ENCODE data around the gene ARMC10. TPM values are rescaled to one million over a fixed set of nuclear protein-coding genes. Genes with fewer than 3 reads are reported as not detected.
"Not testable (repeated sequence)": the region's sequence is repeated elsewhere in the genome, so short reads cannot be mapped to it uniquely, and the experiment has no call there.

The ARMC10 gene
- total RNA-seq, 2 experiments from 2014 or later = 27.0 to 31.5 TPM

GRCh38 chr7:103083210-103083609 is 8.3 kb downstream of the ARMC10 start:
- H3K9me3 Mint-ChIP-seq = no peaks in the 10 kb centered on the region
- H3K36me3 Mint-ChIP-seq (ENCODE audit: low read depth) = peaks cover 31% of the 10 kb centered on the region
- CTCF ChIA-PET = interaction anchor here (0.6 to 2.9 kb wide), 3 partner anchors 8 to 21 kb away, joined by 3 to 17 read pairs (median 5); partner anchors contain the start of genes ARMC10 and FBXL13
- H3K4me3 Mint-ChIP-seq = no peak overlapping the region
- H3K27ac Mint-ChIP-seq = no peak overlapping the region
- H3K27me3 Mint-ChIP-seq = no peaks in the 10 kb centered on the region
- DNase-seq = no peak
- peaks cover 8% of the 10 kb centered on the region for H3K4me1 Mint-ChIP-seq
- POLR2A ChIA-PET = interaction anchor here (1.4 to 2.7 kb wide), 2 partner anchors 8 to 20 kb away, joined by 3 to 13 read pairs; partner anchors contain the start of genes ARMC10 and FBXL13

- not testable (repeated sequence) for H3K27ac Mint-ChIP-seq, H3K4me3 Mint-ChIP-seq, H3K9me3 Mint-ChIP-seq, H3K27me3 Mint-ChIP-seq, DNase-seq, H3K4me1 Mint-ChIP-seq
- POLR2A ChIA-PET = interaction anchor here (1.2 kb wide), 1 partner anchor 17 kb away, joined by 4 read pairs; the partner anchor contains the start of genes ARMC10 and FBXL13
- CTCF ChIA-PET = interaction anchor here (1.1 to 1.9 kb wide), 2 partner anchors 30 to 188 kb away, joined by 3 to 10 read pairs; no protein-coding TSS in a partner anchor
- H3K36me3 Mint-ChIP-seq (ENCODE audit: low read depth) = peaks cover 50% of the 10 kb centered on the region
Measured at GRCh38 chr7:103092321-103092720, 17.4 kb downstream of the ARMC10 start.

- no peaks in the 10 kb centered on the region for H3K27me3 Mint-ChIP-seq
- no peaks in the 10 kb centered on the region for H3K9me3 Mint-ChIP-seq
- ChIA-PET POLR2A (interaction anchor here (1.2 kb wide), 1 partner anchor 18 kb away, joined by 4 read pairs; the partner anchor contains the start of genes ARMC10 and FBXL13), CTCF (interaction anchor here (1.1 kb wide), 1 partner anchor 187 kb away, joined by 3 read pairs; no protein-coding TSS in a partner anchor)
- no peak for DNase-seq
- no peak overlapping the region for H3K4me3 Mint-ChIP-seq
- peaks cover 46% of the 10 kb centered on the region for H3K36me3 Mint-ChIP-seq (ENCODE audit: low read depth)
- H3K4me1 Mint-ChIP-seq = no peaks in the 10 kb centered on the region
- no peak overlapping the region for H3K27ac Mint-ChIP-seq
Measured at GRCh38 chr7:103093429-103093828, 18.5 kb downstream of the ARMC10 start.

DNA sequence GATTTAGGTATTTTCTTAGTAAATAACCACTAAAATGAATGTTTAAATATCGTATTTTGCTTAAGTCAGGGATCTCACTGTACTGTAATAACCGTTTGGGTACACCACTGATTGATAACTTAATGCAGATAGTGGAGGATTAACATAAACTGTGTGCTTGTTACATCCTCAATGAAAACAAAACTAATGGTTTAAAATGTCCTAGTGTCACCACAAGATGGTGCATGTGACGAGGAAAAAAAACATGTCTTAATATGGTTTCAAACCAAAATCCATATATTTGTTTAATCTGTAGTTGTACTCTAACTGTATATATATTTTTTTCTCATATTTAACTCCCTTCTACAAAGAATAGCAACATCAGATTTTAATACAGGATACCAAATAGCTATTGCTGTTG is 19.2 kb downstream of the ARMC10 start:
- Mint-ChIP-seq H3K4me3 (no peak overlapping the region), H3K4me1 (no peaks in the 10 kb centered on the region), H3K27ac (no peak overlapping the region), H3K36me3 (ENCODE audit: low read depth) (peaks cover 42% of the 10 kb centered on the region), H3K9me3 (no peaks in the 10 kb centered on the region), H3K27me3 (no peaks in the 10 kb centered on the region)
- POLR2A ChIA-PET = no interaction called here
- CTCF ChIA-PET = no interaction called here
- DNase-seq = no peak

DNA sequence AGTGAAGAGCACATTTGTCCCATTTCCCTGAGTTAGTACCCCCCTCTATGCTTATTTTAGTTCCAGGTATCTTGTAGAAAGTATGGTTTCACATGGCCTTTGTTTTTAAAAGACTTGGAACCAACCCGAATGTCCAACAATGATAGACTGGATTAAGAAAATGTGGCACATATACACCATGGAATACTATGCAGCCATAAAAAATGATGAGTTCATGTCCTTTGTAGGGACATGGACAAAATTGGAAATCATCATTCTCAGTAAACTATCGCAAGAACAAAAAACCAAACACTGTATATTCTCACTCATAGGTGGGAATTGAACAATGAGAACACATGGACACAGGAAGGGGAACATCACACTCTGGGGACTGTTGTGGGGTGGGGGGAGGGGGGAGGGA is 20.6 kb downstream of the ARMC10 start:
- not testable (repeated sequence) for DNase-seq
- POLR2A ChIA-PET = interaction anchor here (0.6 kb wide), 1 partner anchor 338 kb away, joined by 3 read pairs; no protein-coding TSS in a partner anchor
- H3K36me3 Mint-ChIP-seq (ENCODE audit: low read depth) = peaks cover 37% of the 10 kb centered on the region

DNA sequence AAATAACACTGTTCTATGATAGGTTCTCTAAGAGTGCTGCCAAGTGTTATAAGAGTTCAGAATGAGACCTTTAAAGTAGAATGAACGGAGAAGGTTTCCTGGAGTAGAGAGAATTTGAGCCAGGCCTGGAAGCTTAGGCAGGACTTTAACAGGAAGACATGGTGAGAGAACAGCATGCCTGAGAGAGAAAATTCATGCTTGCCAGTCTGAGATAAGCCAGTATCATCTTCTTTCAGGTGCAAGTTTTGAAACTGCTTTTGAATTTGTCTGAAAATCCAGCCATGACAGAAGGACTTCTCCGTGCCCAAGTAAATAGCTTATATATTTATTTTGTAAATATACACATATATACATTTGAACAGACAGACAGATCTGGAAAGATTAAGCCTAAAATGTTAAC is 22.1 kb downstream of the ARMC10 start:
- H3K36me3 Mint-ChIP-seq (ENCODE audit: low read depth) = peaks cover 30% of the 10 kb centered on the region
- no peak for DNase-seq
- H3K27ac Mint-ChIP-seq = no peak overlapping the region
- ChIA-PET CTCF (interaction anchor here (1.3 kb wide), 1 partner anchor 22 kb away, joined by 3 read pairs; the partner anchor contains the start of gene ARMC10), POLR2A (no interaction called here)
- H3K27me3 Mint-ChIP-seq = no peaks in the 10 kb centered on the region
- H3K4me3 Mint-ChIP-seq = no peak overlapping the region
- H3K9me3 Mint-ChIP-seq = no peaks in the 10 kb centered on the region
- H3K4me1 Mint-ChIP-seq = no peaks in the 10 kb centered on the region

More for the DNA sequence above, 20.6 kb downstream of the ARMC10 start:
- CTCF ChIA-PET, H3K4me3 Mint-ChIP-seq, H3K4me1 Mint-ChIP-seq, H3K27ac Mint-ChIP-seq, H3K9me3 Mint-ChIP-seq, H3K27me3 Mint-ChIP-seq: not testable (repeated sequence)

DNA sequence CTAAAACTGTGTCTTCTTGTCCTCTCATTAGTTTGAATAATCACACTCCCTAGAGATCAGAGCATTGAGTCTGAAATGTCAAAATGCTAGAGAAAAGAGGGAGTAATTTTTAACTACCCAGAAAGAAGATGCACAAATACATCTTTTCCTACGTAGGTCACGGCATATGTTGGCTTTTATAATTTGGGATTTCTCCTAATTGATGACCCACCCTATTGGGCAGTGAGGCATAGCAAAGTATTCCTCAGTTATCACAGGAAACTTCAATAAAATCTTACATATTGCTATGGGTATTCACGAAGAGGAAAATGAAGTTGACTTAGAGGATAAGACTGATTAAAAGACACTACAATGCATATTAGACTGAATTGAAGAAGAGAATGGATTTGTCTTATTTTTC is 25.4 kb downstream of the ARMC10 start:
- H3K4me1 Mint-ChIP-seq = no peaks in the 10 kb centered on the region
- H3K9me3 Mint-ChIP-seq = no peaks in the 10 kb centered on the region
- CTCF ChIA-PET = no interaction called here
- H3K36me3 Mint-ChIP-seq (ENCODE audit: low read depth) = peaks cover 30% of the 10 kb centered on the region
- no peaks in the 10 kb centered on the region for H3K27me3 Mint-ChIP-seq
- no peak overlapping the region for H3K4me3 Mint-ChIP-seq
- H3K27ac Mint-ChIP-seq = no peak overlapping the region
- POLR2A ChIA-PET = no interaction called here
- no peak for DNase-seq

DNA sequence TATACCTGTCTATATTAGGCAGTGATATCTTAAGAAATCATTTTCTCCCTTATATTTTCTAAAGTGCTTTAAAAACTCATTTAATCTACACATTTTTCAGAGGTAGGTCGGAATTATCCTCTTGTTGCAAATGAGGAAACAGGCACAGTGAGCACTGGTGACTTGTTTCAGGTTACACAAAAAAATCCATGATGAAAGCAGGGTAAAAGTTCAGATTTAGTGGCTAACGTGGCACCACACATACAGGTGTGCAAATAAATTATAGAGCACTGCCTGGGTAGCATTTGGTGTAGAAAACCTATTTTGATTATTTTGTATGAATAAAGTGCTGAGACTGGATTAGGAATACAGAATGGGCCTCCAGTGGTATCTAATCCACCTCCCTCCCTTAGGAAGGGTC is 26.6 kb downstream of the ARMC10 start:
- H3K4me1 Mint-ChIP-seq = no peaks in the 10 kb centered on the region
- ChIA-PET POLR2A (no interaction called here), CTCF (interaction anchor here (0.8 kb wide), 1 partner anchor 26 kb away, joined by 5 read pairs; the partner anchor contains the start of gene ARMC10)
- H3K4me3 Mint-ChIP-seq = no peak overlapping the region
- peaks cover 27% of the 10 kb centered on the region for H3K36me3 Mint-ChIP-seq (ENCODE audit: low read depth)
- DNase-seq = no peak
- no peak overlapping the region for H3K27ac Mint-ChIP-seq
- H3K9me3 Mint-ChIP-seq = no peaks in the 10 kb centered on the region
- H3K27me3 Mint-ChIP-seq = no peaks in the 10 kb centered on the region

GRCh38 chr7:103106005-103106702 is 31.2 kb downstream of the ARMC10 start:
- ChIA-PET CTCF (no interaction called here), POLR2A (no interaction called here)
- DNase-seq = no peak
- Mint-ChIP-seq H3K36me3 (ENCODE audit: low read depth) (peaks cover 42% of the 10 kb centered on the region), H3K4me1 (peaks cover 12% of the 10 kb centered on the region), H3K27ac (peak overlapping the region; percentile 37), H3K4me3 (no peak overlapping the region), H3K9me3 (peaks cover 12% of the 10 kb centered on the region), H3K27me3 (no peaks in the 10 kb centered on the region)

- H3K4me3 Mint-ChIP-seq, POLR2A ChIA-PET, CTCF ChIA-PET, H3K27me3 Mint-ChIP-seq, H3K27ac Mint-ChIP-seq, DNase-seq: not testable (repeated sequence)
- peaks cover 12% of the 10 kb centered on the region for H3K4me1 Mint-ChIP-seq
- H3K9me3 Mint-ChIP-seq = peaks cover 12% of the 10 kb centered on the region
- H3K36me3 Mint-ChIP-seq (ENCODE audit: low read depth) = peaks cover 47% of the 10 kb centered on the region
Measured at GRCh38 chr7:103106703-103107070, 31.7 kb downstream of the ARMC10 start.

DNA sequence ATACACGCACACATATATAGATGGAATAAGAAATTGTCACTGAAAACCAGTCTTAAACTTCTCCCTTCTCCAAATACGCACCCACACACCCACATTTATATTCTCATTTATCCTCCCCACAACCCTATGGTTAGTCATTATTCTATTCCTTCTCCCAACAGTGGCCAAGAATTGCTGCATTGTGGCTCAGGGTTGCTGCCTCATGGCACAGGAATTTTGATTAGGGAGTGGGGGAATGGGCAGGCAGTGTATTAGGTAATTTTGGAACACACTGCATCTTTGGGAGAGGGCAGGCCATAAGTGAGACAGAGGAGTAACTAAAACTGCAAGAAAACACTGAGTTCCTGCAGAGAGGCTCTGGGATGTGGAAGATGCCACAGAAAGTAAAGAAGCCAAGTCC is 38.2 kb downstream of the ARMC10 start:
- Mint-ChIP-seq H3K36me3 (ENCODE audit: low read depth) (peaks cover 51% of the 10 kb centered on the region), H3K27ac (no peak overlapping the region), H3K27me3 (no peaks in the 10 kb centered on the region), H3K4me1 (peaks cover 17% of the 10 kb centered on the region), H3K4me3 (no peak overlapping the region), H3K9me3 (peaks cover 12% of the 10 kb centered on the region)
- no peak for DNase-seq
- ChIA-PET CTCF (no interaction called here), POLR2A (no interaction called here)

DNA sequence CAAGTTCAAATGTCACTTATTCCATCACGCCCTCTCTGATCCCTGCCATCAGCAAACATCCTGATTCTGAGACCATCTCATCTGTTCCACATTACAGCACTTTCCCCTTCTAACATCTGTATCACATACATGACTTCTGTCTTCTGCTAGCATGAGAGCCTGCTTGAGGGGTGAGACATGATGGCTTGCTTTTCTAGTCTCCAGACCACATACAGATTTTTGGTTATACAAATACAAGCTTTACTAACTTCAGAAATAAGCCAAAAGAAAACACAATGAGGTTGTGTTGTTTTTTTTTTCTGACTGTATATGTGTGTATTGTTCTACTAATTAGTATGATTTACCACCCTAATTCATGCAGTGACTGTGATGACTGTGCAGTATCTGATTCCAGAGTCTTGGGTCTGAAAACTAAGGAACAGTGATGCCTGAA is 39.7 kb downstream of the ARMC10 start:
- H3K9me3 Mint-ChIP-seq = peaks cover 10% of the 10 kb centered on the region
- H3K36me3 Mint-ChIP-seq (ENCODE audit: low read depth) = peaks cover 47% of the 10 kb centered on the region
- H3K4me3 Mint-ChIP-seq = no peak overlapping the region
- H3K27ac Mint-ChIP-seq = no peak overlapping the region
- CTCF ChIA-PET = no interaction called here
- DNase-seq = no peak
- H3K27me3 Mint-ChIP-seq = no peaks in the 10 kb centered on the region
- H3K4me1 Mint-ChIP-seq = peaks cover 9% of the 10 kb centered on the region
- POLR2A ChIA-PET = interaction anchor here (0.6 kb wide), 1 partner anchor 1025 kb away, joined by 4 read pairs; no protein-coding TSS in a partner anchor

GRCh38 chr7:103115771-103116170 is 40.8 kb downstream of the ARMC10 start:
- ChIA-PET POLR2A (no interaction called here), CTCF (no interaction called here)
- DNase-seq = no peak
- Mint-ChIP-seq H3K27ac (no peak overlapping the region), H3K4me1 (peaks cover 7% of the 10 kb centered on the region), H3K9me3 (peaks cover 4% of the 10 kb centered on the region), H3K4me3 (no peak overlapping the region), H3K27me3 (no peaks in the 10 kb centered on the region), H3K36me3 (ENCODE audit: low read depth) (peaks cover 44% of the 10 kb centered on the region)

GRCh38 chr7:103116511-103116910 is 41.6 kb downstream of the ARMC10 start:
- POLR2A ChIA-PET = no interaction called here
- CTCF ChIA-PET = no interaction called here
- Mint-ChIP-seq H3K36me3 (ENCODE audit: low read depth) (peaks cover 42% of the 10 kb centered on the region), H3K9me3 (no peaks in the 10 kb centered on the region), H3K4me1 (peaks cover 7% of the 10 kb centered on the region), H3K27me3 (no peaks in the 10 kb centered on the region), H3K4me3 (no peak overlapping the region), H3K27ac (no peak overlapping the region)
- no peak for DNase-seq
